ENCODE data around the gene DENND1A.

The DENND1A gene

DNA sequence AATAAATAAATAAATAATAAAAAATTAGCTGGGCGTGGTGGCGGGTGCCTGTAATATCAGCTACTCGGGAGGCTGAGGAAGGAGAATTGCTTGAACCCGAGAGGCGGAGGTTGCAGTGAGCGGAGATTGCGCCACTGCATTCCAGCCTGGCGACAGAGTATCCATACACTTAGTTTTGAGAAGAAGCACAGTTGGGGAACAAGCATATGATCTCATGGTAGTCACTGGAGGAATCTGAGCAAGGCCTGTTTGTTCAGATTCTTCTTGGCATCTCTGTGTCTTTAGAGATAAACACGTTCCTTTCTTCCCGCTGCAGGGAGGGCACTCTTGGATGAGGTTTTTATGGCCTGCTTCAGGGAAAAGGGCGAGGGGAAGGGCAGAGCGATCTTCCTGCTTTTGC lies 15.6 kb upstream of the DENND1A start:
- TF ChIP-seq, protein P1, sequence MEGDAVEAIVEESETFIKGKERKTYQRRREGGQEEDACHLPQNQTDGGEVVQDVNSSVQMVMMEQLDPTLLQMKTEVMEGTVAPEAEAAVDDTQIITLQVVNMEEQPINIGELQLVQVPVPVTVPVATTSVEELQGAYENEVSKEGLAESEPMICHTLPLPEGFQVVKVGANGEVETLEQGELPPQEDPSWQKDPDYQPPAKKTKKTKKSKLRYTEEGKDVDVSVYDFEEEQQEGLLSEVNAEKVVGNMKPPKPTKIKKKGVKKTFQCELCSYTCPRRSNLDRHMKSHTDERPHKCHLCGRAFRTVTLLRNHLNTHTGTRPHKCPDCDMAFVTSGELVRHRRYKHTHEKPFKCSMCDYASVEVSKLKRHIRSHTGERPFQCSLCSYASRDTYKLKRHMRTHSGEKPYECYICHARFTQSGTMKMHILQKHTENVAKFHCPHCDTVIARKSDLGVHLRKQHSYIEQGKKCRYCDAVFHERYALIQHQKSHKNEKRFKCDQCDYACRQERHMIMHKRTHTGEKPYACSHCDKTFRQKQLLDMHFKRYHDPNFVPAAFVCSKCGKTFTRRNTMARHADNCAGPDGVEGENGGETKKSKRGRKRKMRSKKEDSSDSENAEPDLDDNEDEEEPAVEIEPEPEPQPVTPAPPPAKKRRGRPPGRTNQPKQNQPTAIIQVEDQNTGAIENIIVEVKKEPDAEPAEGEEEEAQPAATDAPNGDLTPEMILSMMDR (IDR thresholded peaks at IDR 0.05) = no peak

DNA sequence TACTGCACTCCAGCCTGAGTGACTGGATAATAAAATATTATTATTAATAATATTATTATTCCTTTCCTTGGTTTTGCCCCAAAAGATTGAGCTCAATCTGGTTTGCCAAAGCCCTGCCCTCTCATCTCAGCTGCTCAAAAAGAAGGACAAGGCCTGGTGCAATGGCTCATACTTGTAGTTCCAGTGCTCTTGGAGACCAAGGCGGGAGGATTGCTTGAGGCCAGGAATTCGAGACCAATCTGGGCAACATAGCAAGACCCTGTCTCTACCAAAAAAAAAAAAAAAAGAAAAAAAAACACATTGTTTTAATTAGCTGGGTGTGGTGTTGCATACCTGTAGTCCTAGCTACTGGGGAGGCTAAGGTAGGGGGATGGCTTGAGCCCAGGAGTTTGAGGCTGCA lies 13.7 kb upstream of the DENND1A start:
- TF ChIP-seq, protein P1 (IDR thresholded peaks at IDR 0.05) = no peak

DNA sequence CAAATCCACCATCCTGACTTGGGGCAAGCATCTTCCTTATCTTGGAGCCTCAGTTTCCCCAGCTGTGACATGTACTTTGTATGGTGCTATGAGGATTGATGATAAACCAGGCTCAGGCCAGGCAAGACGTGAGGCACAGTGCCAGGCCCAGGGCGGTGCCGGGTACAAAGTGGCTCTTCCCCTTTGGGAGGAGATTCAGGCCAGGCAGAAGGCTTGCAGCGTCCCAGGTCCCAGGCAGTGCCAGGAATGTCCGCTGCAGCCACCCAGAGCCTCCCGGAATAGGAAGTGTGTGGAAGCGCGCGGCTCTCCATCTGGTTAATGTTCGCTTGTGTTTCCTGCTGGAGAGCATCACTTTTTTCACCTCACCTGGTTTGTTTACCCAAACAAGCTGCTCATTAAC lies 12.6 kb upstream of the DENND1A start:
- TF ChIP-seq, protein P1 (IDR thresholded peaks at IDR 0.05) = no peak

DNA sequence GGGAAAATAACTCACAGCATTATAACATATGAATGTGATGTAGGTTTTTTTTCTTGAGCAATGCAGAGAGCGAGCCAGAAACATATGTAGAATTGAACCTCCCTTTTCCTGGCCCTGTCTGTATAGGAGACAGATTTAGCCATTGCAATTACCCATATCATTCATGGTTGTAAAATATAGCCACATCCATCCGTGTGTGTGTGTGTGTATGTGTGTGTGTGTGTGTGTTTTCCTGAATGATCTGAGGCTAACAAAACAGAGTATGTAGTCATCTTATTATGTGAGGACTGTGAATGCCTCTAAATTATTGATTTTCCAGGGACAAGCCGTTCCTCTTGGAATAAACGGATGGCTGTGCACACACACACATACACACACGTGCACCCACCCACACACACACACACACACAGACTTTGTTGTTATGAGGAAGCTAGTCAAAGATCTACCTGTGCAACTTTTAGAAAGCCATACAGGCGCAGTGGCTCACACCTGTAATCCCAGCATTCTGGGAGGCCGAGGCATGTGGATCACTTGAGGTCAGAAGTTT lies 11.7 kb upstream of the DENND1A start:
- TF ChIP-seq, protein P1 (IDR thresholded peaks at IDR 0.05) = no peak

DNA sequence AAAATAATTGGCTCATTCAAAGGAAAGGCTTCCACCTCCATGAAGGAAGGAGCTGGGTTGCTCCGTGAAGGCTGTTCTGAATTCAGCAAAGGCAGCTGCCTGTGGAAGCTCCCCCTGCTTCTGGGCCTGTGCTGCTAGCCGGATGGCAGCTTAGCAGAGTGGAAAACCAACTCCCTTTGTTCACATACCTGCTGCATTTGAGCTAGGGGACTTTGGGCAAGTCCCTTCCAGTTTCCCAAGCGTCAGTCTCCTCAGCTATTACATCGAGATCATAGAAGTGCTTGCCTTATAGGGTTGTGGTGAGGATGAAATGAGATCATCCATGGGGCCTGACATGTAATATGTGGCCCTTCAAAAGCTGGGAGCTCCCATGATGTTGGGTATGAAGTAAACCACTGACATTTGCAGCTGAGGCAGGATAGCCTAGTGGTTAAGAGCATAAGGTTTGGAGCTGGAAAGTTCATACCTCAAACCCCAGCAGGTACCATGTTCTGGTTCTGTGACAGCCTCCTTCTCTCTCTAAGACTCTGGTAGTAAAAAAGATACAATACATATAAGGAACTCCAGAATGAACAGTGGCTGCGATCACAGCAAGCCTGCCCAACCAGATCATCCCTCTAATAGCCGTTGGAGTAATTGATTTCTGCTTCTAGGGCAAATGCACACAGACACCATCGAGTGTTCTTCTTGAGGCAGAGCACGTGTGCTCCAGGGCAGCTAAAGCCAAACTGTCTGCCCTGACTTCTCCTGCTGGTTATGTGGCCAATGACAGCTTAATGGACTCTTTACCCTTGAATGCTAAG lies 11.0 kb upstream of the DENND1A start:
- TF ChIP-seq, protein P1 (IDR thresholded peaks at IDR 0.05) = no peak

DNA sequence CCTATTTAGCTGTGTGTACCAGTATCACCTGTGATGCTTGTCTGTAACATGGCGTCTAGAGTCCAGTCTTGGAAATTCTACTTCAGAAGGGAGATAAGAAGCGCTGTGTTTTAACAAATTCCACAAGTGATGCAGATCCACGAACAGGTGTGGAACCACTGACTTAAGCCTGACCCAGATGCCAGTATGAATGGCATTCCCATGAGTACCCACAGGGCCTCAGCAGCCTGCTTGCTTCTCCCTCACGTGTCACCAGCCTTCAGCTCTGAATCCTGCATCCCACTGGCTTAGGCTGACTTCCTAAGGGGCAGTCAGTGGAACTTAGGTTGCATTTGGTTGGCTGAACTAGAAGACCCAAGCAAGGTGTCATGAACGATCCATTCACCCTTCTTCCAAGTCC lies 8.5 kb upstream of the DENND1A start:
- TF ChIP-seq, protein P1 (IDR thresholded peaks at IDR 0.05) = no peak

DNA sequence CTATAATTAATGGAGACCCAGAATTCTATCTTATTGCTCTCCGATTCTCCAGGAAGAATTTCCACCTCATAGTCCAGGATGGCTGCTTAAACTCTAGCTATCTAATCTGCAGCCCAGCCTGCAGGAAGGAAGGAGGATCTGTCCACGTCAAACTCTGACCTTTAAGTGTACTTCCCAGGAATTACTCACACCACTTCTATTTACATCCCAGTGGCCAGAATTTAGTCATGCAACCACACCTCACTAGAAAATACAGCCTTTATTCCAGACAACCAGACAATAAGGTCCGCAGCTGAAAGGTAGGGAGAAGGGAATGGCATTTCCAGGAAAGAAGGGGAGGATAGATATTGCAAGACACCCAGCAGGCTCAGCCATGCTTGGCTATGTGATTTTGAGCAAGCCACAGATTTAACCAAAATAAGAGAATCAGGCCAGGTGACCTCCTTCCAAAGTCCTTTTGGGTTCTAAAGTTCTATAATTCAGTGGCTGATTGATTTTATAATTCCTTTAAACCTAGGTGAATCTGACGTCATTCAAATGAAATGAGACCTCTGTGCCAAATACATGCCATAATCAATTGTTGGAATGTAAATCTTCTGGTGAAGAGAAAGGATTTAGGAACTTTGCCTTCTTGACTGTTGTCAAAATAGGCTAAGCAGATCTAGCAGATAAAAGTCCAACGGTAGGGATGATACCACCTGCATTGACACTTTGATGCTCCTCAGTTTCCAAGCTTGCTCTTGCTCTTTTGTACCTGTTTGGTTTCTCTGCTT lies 3.7 kb upstream of the DENND1A start:
- TF ChIP-seq, protein P1 (IDR thresholded peaks at IDR 0.05) = no peak

Measured in LNCAP (cell line).